ENCODE data around the gene KCNE1.
A peak's percentile ranks its signal among the peaks of the same experiment; 100 is the strongest.

DNA sequence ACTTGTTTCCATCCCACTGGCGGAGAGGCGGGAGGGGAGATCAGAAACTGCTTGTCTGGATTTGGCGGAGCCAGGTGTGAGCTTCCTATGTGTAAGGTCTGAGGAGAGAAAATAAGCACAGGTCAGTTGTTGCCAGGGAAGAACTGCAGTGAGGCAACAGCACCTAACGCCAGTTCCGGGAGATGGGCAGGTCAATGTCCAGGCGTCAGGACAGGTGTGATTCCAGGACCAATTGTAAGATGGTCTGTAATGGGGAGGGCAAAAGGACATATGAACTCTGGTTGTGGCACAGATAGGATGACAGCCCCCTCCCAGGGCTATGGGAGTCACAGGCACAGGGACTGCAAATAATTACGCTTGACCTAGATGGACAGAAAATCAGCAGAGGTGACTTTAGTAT is 9.6 kb upstream of the KCNE1 start:
- TF ChIP-seq CTCF (IDR thresholded peaks at IDR 0.05; ENCODE audit: low read depth, low read length, missing input control) (no peak), TAF1 (conservative IDR thresholded peaks at IDR 0.05) (peak; percentile 68), RAD21 (IDR thresholded peaks at IDR 0.05) (peak in 1 of 2 donors; percentile 20), GABPA (IDR thresholded peaks at IDR 0.05 in 1 of 2, conservative IDR thresholded peaks at IDR 0.05 in 1 of 2) (peak in 1 of 2 donors; percentile 57)
- TF ChIP-seq, protein P1, sequence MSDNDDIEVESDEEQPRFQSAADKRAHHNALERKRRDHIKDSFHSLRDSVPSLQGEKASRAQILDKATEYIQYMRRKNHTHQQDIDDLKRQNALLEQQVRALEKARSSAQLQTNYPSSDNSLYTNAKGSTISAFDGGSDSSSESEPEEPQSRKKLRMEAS (IDR thresholded peaks at IDR 0.05), result peak; percentile 74

Data from liver (tissue), 3 donors.